HCT116 (cell line): ENCODE data around the gene PLD2. TPM values are rescaled to one million over a fixed set of nuclear protein-coding genes. Genes with fewer than 3 reads are reported as not detected.

ENCODE experiments used
- ATAC-seq: fragments of 200-7000 bp; cut with Tn5 transposase; 2 replicates; pipeline ENCODE4 v1.9.1; 2020; ENCODE audit warnings: mild to moderate bottlenecking, moderate library complexity
- BruUV-seq: library from RNA; stranded (reverse); fragments of 400-500 nt; replicated peaks from 2 replicates; lab custom pipeline; 2021; lab: Mats Ljungman, UMichigan
- CTCF ChIA-PET: fragments of 300-600 bp; sonication (Branson Sonifier 250); formaldehyde crosslinking; loops from one replicate; lab custom pipeline; 2021; ENCODE audit warnings: antibody characterized with exemption; lab: Charles Lee
- POLR2A ChIA-PET: fragments of 300-600, 350-600 bp; sonication (Branson Sonifier 250); formaldehyde crosslinking; loops from one replicate; lab custom pipeline; 2021; ENCODE audit warnings: antibody characterized with exemption; lab: Charles Lee
- RAD21 ChIA-PET, 2 experiments: fragments of 300-600 bp; sonication (Branson Sonifier 250); formaldehyde crosslinking; loops; one replicate each; lab custom pipeline; 2023; ENCODE audit warnings: low total read pairs in 2 of 2; ENCODE audit not compliant: uncharacterized antibody in 2 of 2, unreplicated experiment in 2 of 2, low non-redundant PET in 1 of 2; lab: Charles Lee
- DNase-seq: peaks from one replicate; pipeline ENCODE4 v3.0.0-alpha.2; 2010; ENCODE audit warnings: low read depth, low spot score
- H2AFZ ChIP-seq: fragments of 200-600 bp; shearing (Covaris generic), sonication (generic); 2 replicates; pipeline ENCODE4 v1.6.1; 2017; ENCODE audit warnings: low read depth, mixed run types, mixed read lengths, antibody characterized with exemption, low read length; ENCODE audit not compliant: poor library complexity, severe bottlenecking
- H3K27ac ChIP-seq: 2 replicates; pipeline ENCODE4 v1.5.1; 2012; ENCODE audit warnings: low read depth, low read length
- H3K27me3 ChIP-seq: fragments of 200-600 bp; sonication (generic); 2 replicates; pipeline ENCODE4 v1.6.1; 2016; ENCODE audit warnings: mixed run types, low read length, mixed read lengths; ENCODE audit not compliant: insufficient read depth
- H3K36me3 ChIP-seq, 2 experiments: fragments of 200-500 bp in 1 of 2; fragments of 200-600 bp in 1 of 2; sonication (Bioruptor generic) in 1 of 2; sonication (generic) in 1 of 2; 2 replicates each; pipeline versions ENCODE4 v1.5.1 to v1.6.1; 2014 to 2016; ENCODE audit warnings: low read length in 2 of 2, inconsistent platforms in 1 of 2, mixed read lengths in 1 of 2, mixed run types in 1 of 2; ENCODE audit not compliant: insufficient read depth in 2 of 2, control insufficient read depth in 1 of 2
- H3K4me1 ChIP-seq, 2 experiments: fragments of 200-600 bp in 1 of 2; sonication (generic) in 1 of 2; 2 replicates each; pipeline versions ENCODE4 v1.5.1 to v1.6.1; 2012 to 2017; ENCODE audit warnings: low read length in 2 of 2, inconsistent platforms in 1 of 2, mild to moderate bottlenecking in 1 of 2, mixed read lengths in 1 of 2, mixed run types in 1 of 2, moderate library complexity in 1 of 2; ENCODE audit not compliant: insufficient read depth in 2 of 2, control insufficient read depth in 1 of 2
- H3K4me2 ChIP-seq: fragments of 200-600 bp; sonication (generic); 2 replicates; pipeline ENCODE4 v1.6.1; 2017; ENCODE audit warnings: mixed run types, low read length, mixed read lengths
- H3K4me3 ChIP-seq, 2 experiments: fragments of 200-600 bp in 1 of 2; sonication (generic) in 1 of 2; replicated peaks in 1 of 2; 2 replicates each; pipeline ENCODE4 v1.5.1; 2011 to 2016; ENCODE audit warnings: low read length in 2 of 2, control low read depth in 1 of 2, low read depth in 1 of 2, mild to moderate bottlenecking in 1 of 2, mixed read lengths in 1 of 2, mixed run types in 1 of 2
- H3K79me2 ChIP-seq: fragments of 200-600 bp; sonication (generic); 2 replicates; pipeline ENCODE4 v1.6.1; 2017; ENCODE audit warnings: mild to moderate bottlenecking, mixed run types, low read length, moderate library complexity, mixed read lengths; ENCODE audit not compliant: insufficient read depth
- H3K9ac ChIP-seq: fragments of 200-600 bp; sonication (generic); 2 replicates; pipeline ENCODE4 v1.6.1; 2016; ENCODE audit warnings: low read length, mixed read lengths
- H3K9me2 ChIP-seq: fragments of 200-600 bp; sonication (generic), shearing (Covaris generic); 2 replicates; pipeline ENCODE4 v1.6.1; 2017; ENCODE audit warnings: mixed run types, mild to moderate bottlenecking, moderate library complexity; ENCODE audit not compliant: insufficient read depth
- H3K9me3 ChIP-seq, 2 experiments: fragments of 200-500 bp in 1 of 2; fragments of 200-600 bp in 1 of 2; sonication (Bioruptor generic) in 1 of 2; sonication (generic) in 1 of 2; 2 replicates each; pipeline ENCODE4 v1.6.1; 2014 to 2017; ENCODE audit warnings: low read length in 2 of 2, mixed read lengths in 2 of 2, inconsistent platforms in 1 of 2, low read depth in 1 of 2, mild to moderate bottlenecking in 1 of 2, mixed run types in 1 of 2, moderate library complexity in 1 of 2; ENCODE audit not compliant: control insufficient read depth in 1 of 2, insufficient read depth in 1 of 2
- H4K20me1 ChIP-seq: fragments of 200-600 bp; sonication (generic), shearing (Covaris generic); 2 replicates; pipeline ENCODE4 v1.6.1; 2017; ENCODE audit warnings: mixed run types, mild to moderate bottlenecking, moderate library complexity; ENCODE audit not compliant: insufficient read depth
- ATF3 ChIP-seq: IDR thresholded peaks from 2 replicates; pipeline ENCODE4 v1.6.1; 2012
- CBX3 ChIP-seq: IDR thresholded peaks from 2 replicates; pipeline ENCODE4 v1.6.1; 2012; ENCODE audit warnings: low read depth
- CEBPB ChIP-seq: IDR thresholded peaks from 2 replicates; pipeline ENCODE4 v1.6.1; 2012; ENCODE audit warnings: low read depth
- CTCF ChIP-seq, 3 experiments: fragments of 200-600 bp in 1 of 3; sonication (generic) in 1 of 3; IDR thresholded peaks in 2 of 3; conservative IDR thresholded peaks in 1 of 3; 2 replicates each; pipeline ENCODE4 v1.5.1; 2012 to 2017; ENCODE audit warnings: low read depth in 2 of 3, low read length in 2 of 3, antibody characterized with exemption in 1 of 3, borderline replicate concordance in 1 of 3, control low read depth in 1 of 3, mild to moderate bottlenecking in 1 of 3, mixed read lengths in 1 of 3, mixed run types in 1 of 3, moderate library complexity in 1 of 3; ENCODE audit not compliant: insufficient read depth in 1 of 3
- EGR1 ChIP-seq: IDR thresholded peaks from 2 replicates; pipeline ENCODE4 v1.6.1; 2012; ENCODE audit warnings: low read depth
- ELF1 ChIP-seq: IDR thresholded peaks from 2 replicates; pipeline ENCODE4 v1.6.1; 2012; ENCODE audit warnings: low read depth, borderline replicate concordance
- EZH2 ChIP-seq: fragments of 200-600 bp; sonication (generic); IDR thresholded peaks from 2 replicates; pipeline ENCODE4 v1.6.1; 2017; ENCODE audit warnings: antibody characterized with exemption, mixed run types
- EZH2phosphoT487 ChIP-seq: fragments of 200-600 bp; IDR thresholded peaks from 2 replicates; pipeline ENCODE4 v1.6.1; 2018; ENCODE audit warnings: antibody characterized with exemption, borderline replicate concordance
- FOSL1 ChIP-seq: IDR thresholded peaks from 2 replicates; pipeline ENCODE4 v1.6.1; 2012; ENCODE audit warnings: low read depth
- JUND ChIP-seq: IDR thresholded peaks from 2 replicates; pipeline ENCODE4 v1.6.1; 2012
- MAX ChIP-seq: IDR thresholded peaks from 2 replicates; pipeline ENCODE4 v1.6.1; 2012
- POLR2A ChIP-seq: IDR thresholded peaks from 2 replicates; pipeline ENCODE4 v1.7.0; 2011; ENCODE audit warnings: borderline replicate concordance; ENCODE audit not compliant: insufficient read depth, insufficient read length; ENCODE audit errors: extremely low read depth
- RAD21 ChIP-seq: IDR thresholded peaks from 2 replicates; pipeline ENCODE4 v1.6.1; 2012; ENCODE audit warnings: low read depth, mild to moderate bottlenecking
- SIN3A ChIP-seq: IDR thresholded peaks from 2 replicates; pipeline ENCODE4 v1.6.1; 2012; ENCODE audit warnings: low read depth
- SP1 ChIP-seq: IDR thresholded peaks from 2 replicates; pipeline ENCODE4 v1.6.1; 2012; ENCODE audit warnings: low read depth
- SRF ChIP-seq: IDR thresholded peaks from 2 replicates; pipeline ENCODE4 v1.6.1; 2012; ENCODE audit warnings: low read depth
- TCF7L2 ChIP-seq: IDR thresholded peaks from 2 replicates; pipeline ENCODE4 v1.7.0; 2011; ENCODE audit warnings: borderline replicate concordance, inconsistent platforms; ENCODE audit not compliant: insufficient read depth, insufficient read length; ENCODE audit errors: extremely low read depth
- YY1 ChIP-seq: IDR thresholded peaks from 2 replicates; pipeline ENCODE4 v1.6.1; 2011; ENCODE audit warnings: low read length, low read depth, moderate library complexity, mild to moderate bottlenecking; ENCODE audit not compliant: insufficient replicate concordance; ENCODE audit errors: extremely low read depth
- ZBTB33 ChIP-seq: IDR thresholded peaks from 2 replicates; pipeline ENCODE4 v1.6.1; 2011; ENCODE audit warnings: mild to moderate bottlenecking, low read length, moderate library complexity; ENCODE audit not compliant: insufficient replicate concordance; ENCODE audit errors: extremely low read depth
- ZFX ChIP-seq: fragments of 450-650 bp; IDR thresholded peaks from 2 replicates; pipeline ENCODE4 v1.6.1; 2017
- ZNF274 ChIP-seq: fragments of 200-500 bp; sonication (Bioruptor generic); IDR thresholded peaks from 2 replicates; pipeline ENCODE4 v1.6.1; 2014; ENCODE audit warnings: mild to moderate bottlenecking, low read depth, low read length, inconsistent platforms
- intact Hi-C: fragments of 100-400 bp; cut with micrococcal nuclease; formaldehyde crosslinking; loops from 2 replicates; pipeline ENCODE4 v1.10.0; 2022
- total RNA-seq: library from RNA; stranded (reverse); gene quantifications from one replicate; pipeline ENCODE4 v1.2.1, GENCODE V29; 2021; ENCODE audit not compliant: unreplicated experiment

The PLD2 gene
- total RNA-seq, 1 experiment from 2014 or later: 47.7 TPM

GRCh38 chr17:4789951-4790704 lies 16.8 kb upstream of the PLD2 start:
- peak overlapping the region; percentile 79 for H3K9ac ChIP-seq
- no peaks in the 10 kb centered on the region for H4K20me1 ChIP-seq
- H3K9me3 ChIP-seq: no peaks in the 10 kb centered on the region
- H3K27ac ChIP-seq: peak overlapping the region; percentile 98
- peak overlapping the region; percentile 92 for H3K4me2 ChIP-seq
- CTCF ChIA-PET: interaction anchor here (0.7 to 3.6 kb wide), 17 partner anchors 11 to 223 kb away, joined by 3 to 19 read pairs (median 4); partner anchors contain the start of genes ARRB2, CHRNE, MED11 and PLD2
- BruUV-seq: no TSS peak
- peaks cover 8% of the 10 kb centered on the region; the same call in 1 of the 2 replicates for H3K79me2 ChIP-seq
- RAD21 ChIA-PET: interaction anchor here (0.6 to 1.5 kb wide), 3 partner anchors 59 to 80 kb away, joined by 3 to 6 read pairs (median 4); partner anchors contain the start of genes ARRB2 (in 1 of the 2) and MED11 (in 1 of the 2)
- peaks cover 25 to 36% of the 10 kb centered on the region in 2 experiments for H3K4me1 ChIP-seq
- DNase-seq (peak; percentile 88), ATAC-seq (peak; percentile 90)
- peak overlapping the region; percentile 81 for H2AFZ ChIP-seq
- POLR2A ChIA-PET: interaction anchor here (0.7 to 1.3 kb wide), 4 partner anchors 17 to 178 kb away, joined by 3 to 5 read pairs (median 3); partner anchors contain the start of genes PLD2 and SPAG7
- intact Hi-C loops: loop anchor here (2.0 kb wide), 1 partner anchor 59 kb away; the partner anchor contains the start of gene MED11
- H3K27me3 ChIP-seq: no peaks in the 10 kb centered on the region
- H3K4me3 ChIP-seq: peak overlapping the region; percentile 61 to 66
- no peaks in the 10 kb centered on the region for H3K36me3 ChIP-seq
- H3K9me2 ChIP-seq: no peaks in the 10 kb centered on the region
- TF ChIP-seq EZH2phosphoT487 (no peak), CEBPB (no peak), ZBTB33 (no peak), YY1 (peak; percentile 78), RAD21 (peak; percentile 51), FOSL1 (no peak), EGR1 (no peak), MAX (peak; percentile 54), ELF1 (no peak), ZNF274 (no peak), CTCF (IDR thresholded peaks at IDR 0.05 in 2 of 3, conservative IDR thresholded peaks at IDR 0.05 in 1 of 3; ENCODE audit: borderline replicate concordance in 1 of 3, insufficient read depth in 1 of 3, low read depth in 2 of 3, low read length in 2 of 3) (peak; percentile 50 to 92 (median 74); a peak in 5 of 6 replicates), SRF (no peak), SP1 (no peak; the same call in 1 of the 2 replicates), EZH2 (no peak), ZFX (peak; percentile 97), POLR2A (peak; percentile 77), SIN3A (peak; percentile 60; the same call in 1 of the 2 replicates), JUND (no peak), ATF3 (no peak), CBX3 (peak; percentile 69), TCF7L2 (peak; percentile 14)
